Liver (tissue), 9 donors: ENCODE measurements around the gene GPD1. TPM values are rescaled to one million over a fixed set of nuclear protein-coding genes. Genes with fewer than 3 reads are reported as not detected.

ENCODE experiments used
- DNase-seq: peaks from one replicate; pipeline ENCODE4 v3.0.0-alpha.2; 2017; ENCODE audit warnings: low spot score
- H3K27ac ChIP-seq, 2 donors: one replicate each; pipeline ENCODE4 v1.7.0; 2013; ENCODE audit warnings: inconsistent platforms in 2 of 2, low read length in 2 of 2, control low read depth in 1 of 2, low read depth in 1 of 2, mild to moderate bottlenecking in 1 of 2
- H3K27me3 ChIP-seq, 4 donors: one replicate each; pipeline versions ENCODE4 v1.6.1 to v1.7.0; 2013; ENCODE audit warnings: low read length in 3 of 4, inconsistent platforms in 1 of 4, mild to moderate bottlenecking in 1 of 4, moderate library complexity in 1 of 4; ENCODE audit not compliant: control insufficient read depth in 4 of 4, insufficient read depth in 4 of 4
- H3K36me3 ChIP-seq, 4 donors: one replicate each; pipeline versions ENCODE4 v1.6.1 to v1.7.0; 2013; ENCODE audit warnings: low read length in 3 of 4, mild to moderate bottlenecking in 3 of 4, low read depth in 1 of 4, moderate library complexity in 1 of 4; ENCODE audit not compliant: control insufficient read depth in 4 of 4, insufficient read depth in 3 of 4
- H3K4me1 ChIP-seq, 4 donors: one replicate each; pipeline versions ENCODE4 v1.6.1 to v1.7.0; 2013; ENCODE audit warnings: low read length in 3 of 4, mild to moderate bottlenecking in 3 of 4, moderate library complexity in 1 of 4; ENCODE audit not compliant: control insufficient read depth in 4 of 4, insufficient read depth in 4 of 4
- H3K4me3 ChIP-seq, 3 donors: one replicate each; pipeline versions ENCODE4 v1.6.1 to v1.7.0; 2013; ENCODE audit warnings: low read length in 3 of 3, control low read depth in 1 of 3, low read depth in 1 of 3, mild to moderate bottlenecking in 1 of 3
- H3K9ac ChIP-seq, 2 donors: one replicate each; pipeline ENCODE4 v1.7.0; 2013; ENCODE audit warnings: low read length in 2 of 2, mild to moderate bottlenecking in 2 of 2, moderate library complexity in 2 of 2, control low read depth in 1 of 2, low read depth in 1 of 2
- H3K9me3 ChIP-seq, 4 donors: one replicate each; pipeline versions ENCODE4 v1.6.1 to v1.7.0; 2013; ENCODE audit warnings: low read length in 3 of 4; ENCODE audit not compliant: control insufficient read depth in 4 of 4
- CTCF ChIP-seq: fragments of 150-350 bp; IDR thresholded peaks from 2 replicates; pipeline ENCODE4 v1.5.1; 2017; ENCODE audit warnings: improper control_type of control experiment, low read depth, low read length; ENCODE audit not compliant: missing input control
- EGR1 ChIP-seq, 2 donors: IDR thresholded peaks; 2 replicates each; pipeline ENCODE4 v1.6.1; 2016 to 2018; ENCODE audit warnings: antibody characterized with exemption in 2 of 2, low read depth in 2 of 2
- FOXA1 ChIP-seq: IDR thresholded peaks from 2 replicates; pipeline ENCODE4 v1.6.1; 2016; ENCODE audit warnings: antibody characterized with exemption
- FOXA2 ChIP-seq: IDR thresholded peaks from 2 replicates; pipeline ENCODE4 v1.6.1; 2016; ENCODE audit warnings: antibody characterized with exemption
- GABPA ChIP-seq, 2 donors: IDR thresholded peaks in 1 of 2; conservative IDR thresholded peaks in 1 of 2; 2 replicates each; pipeline ENCODE4 v1.6.1; 2016; ENCODE audit warnings: antibody characterized with exemption in 2 of 2, mild to moderate bottlenecking in 1 of 2, moderate library complexity in 1 of 2
- HNF4G ChIP-seq: IDR thresholded peaks from 2 replicates; pipeline ENCODE4 v1.6.1; 2016; ENCODE audit warnings: antibody characterized with exemption
- JUND ChIP-seq, 2 donors: IDR thresholded peaks; 2 replicates each; pipeline ENCODE4 v1.6.1; 2016; ENCODE audit warnings: antibody characterized with exemption in 2 of 2
- MAX ChIP-seq: IDR thresholded peaks from 2 replicates; pipeline ENCODE4 v1.6.1; 2016; ENCODE audit warnings: antibody characterized with exemption
- NR2F2 ChIP-seq: IDR thresholded peaks from 2 replicates; pipeline ENCODE4 v1.6.1; 2016; ENCODE audit warnings: antibody characterized with exemption
- RAD21 ChIP-seq, 2 donors: IDR thresholded peaks; 2 replicates each; pipeline ENCODE4 v1.6.1; 2016; ENCODE audit warnings: antibody characterized with exemption in 2 of 2, mild to moderate bottlenecking in 2 of 2
- RXRA ChIP-seq, 2 donors: IDR thresholded peaks; 2 replicates each; pipeline ENCODE4 v1.6.1; 2017 to 2018; ENCODE audit warnings: antibody characterized with exemption in 2 of 2, mild to moderate bottlenecking in 1 of 2
- SP1 ChIP-seq: IDR thresholded peaks from 2 replicates; pipeline ENCODE4 v1.6.1; 2018; ENCODE audit warnings: antibody characterized with exemption, mild to moderate bottlenecking
- TAF1 ChIP-seq: conservative IDR thresholded peaks from 2 replicates; pipeline ENCODE4 v1.6.1; 2016; ENCODE audit warnings: antibody characterized with exemption, mild to moderate bottlenecking
- YY1 ChIP-seq: IDR thresholded peaks from 2 replicates; pipeline ENCODE4 v1.6.1; 2016; ENCODE audit warnings: antibody characterized with exemption, mild to moderate bottlenecking
- ZBTB33 ChIP-seq: IDR thresholded peaks from 2 replicates; pipeline ENCODE4 v1.6.1; 2016; ENCODE audit warnings: antibody characterized with exemption
- WGBS: extraction: QIAGEN DNeasy Blood & Tissue Kit; methylation state at CpG from one replicate; pipeline ENCODE4 v1.1.7; 2013; 5-methylcytosine and 5-hydroxymethylcytosine counted together
- polyA plus RNA-seq, 2 donors: library from polyadenylated mRNA; stranded (reverse) in 1 of 2; unstranded in 1 of 2; fragments of 200-250 nt in 1 of 2; fragments of >200 nt in 1 of 2; fragmentation: Nextera tagmentation in 1 of 2; extraction: Ambion mirVana in 1 of 2; gene quantifications; one replicate each; pipeline versions ENCODE4 v1.2.1 to v1.2.3, GENCODE V29; 2013 to 2015
- total RNA-seq, 2 donors: library from RNA; depleted of rRNA; stranded (reverse); fragments of >200 nt; gene quantifications; one replicate each; pipeline ENCODE4 v1.2.3, GENCODE V29; 2014
- TF ChIP-seq, protein P1 (sequence below): IDR thresholded peaks from 2 replicates; pipeline ENCODE4 v1.6.1; 2016; ENCODE audit warnings: antibody characterized with exemption
- donor health status: healthy.
- donor health status: healthy.
- donor health status: healthy.
- donor health status: healthy.
- donor health status: healthy.

GPD1 gene
- total and polyA plus RNA-seq, 4 donors = 12.0 to 323 (median 85.6) TPM

- no peak overlapping the region for H3K27ac ChIP-seq
- H3K4me3 ChIP-seq = no peak overlapping the region
- H3K36me3 ChIP-seq = peaks cover 9 to 39% (median 28%) of the 10 kb centered on the region in 4 donors
- TF ChIP-seq, protein P1, sequence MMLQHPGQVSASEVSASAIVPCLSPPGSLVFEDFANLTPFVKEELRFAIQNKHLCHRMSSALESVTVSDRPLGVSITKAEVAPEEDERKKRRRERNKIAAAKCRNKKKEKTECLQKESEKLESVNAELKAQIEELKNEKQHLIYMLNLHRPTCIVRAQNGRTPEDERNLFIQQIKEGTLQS = no peak
- TF ChIP-seq RAD21 (IDR thresholded peaks at IDR 0.05) = no peak
- no peak for TF ChIP-seq FOXA1
- TF ChIP-seq RXRA (IDR thresholded peaks at IDR 0.05) = no peak
- TF ChIP-seq EGR1 (IDR thresholded peaks at IDR 0.05; ENCODE audit: low read depth in 2 of 2) = no peak
- TF ChIP-seq SP1 = no peak
- TF ChIP-seq YY1 = no peak
- no peak for TF ChIP-seq NR2F2
- no peak for TF ChIP-seq TAF1
- H3K9ac ChIP-seq = no peak overlapping the region
- 93% methylated on average over 3 of the region's 3 CpGs for whole genome bisulfite sequencing
- no peaks in the 10 kb centered on the region for H3K27me3 ChIP-seq
- DNase-seq = no peak
- H3K4me1 ChIP-seq = peaks cover 0 to 6% (median 0%) of the 10 kb centered on the region in 4 donors
- no peaks in the 10 kb centered on the region for H3K9me3 ChIP-seq
These were observed 16.7 kb downstream of the GPD1 start for GRCh38 chr12:50120521-50120920.

DNA sequence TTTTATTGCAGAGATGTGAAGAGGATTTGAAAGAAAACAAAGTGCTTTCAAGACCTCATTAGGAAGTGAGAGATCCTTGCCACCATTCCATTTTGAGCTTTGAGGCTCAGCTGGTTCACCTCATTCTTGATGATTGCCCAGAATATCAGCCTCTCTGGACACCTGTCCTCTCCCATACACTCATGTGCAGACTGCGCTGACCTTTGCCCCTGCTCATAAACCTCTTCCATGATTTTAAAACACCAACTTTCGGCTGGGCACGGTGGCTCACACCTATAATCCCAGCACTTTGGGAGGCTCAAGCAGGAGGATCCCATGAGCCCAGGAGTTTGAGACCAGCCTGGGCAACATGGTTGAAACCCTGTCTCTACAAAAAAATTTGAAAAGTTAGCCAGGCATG lies 17.1 kb downstream of the GPD1 start:
- no peaks in the 10 kb centered on the region for H3K27me3 ChIP-seq
- H3K4me1 ChIP-seq = peaks cover 0 to 6% (median 0%) of the 10 kb centered on the region in 4 donors
- no peak for TF ChIP-seq RAD21 (IDR thresholded peaks at IDR 0.05)
- TF ChIP-seq SP1 = no peak
- TF ChIP-seq JUND (IDR thresholded peaks at IDR 0.05) = no peak
- no peak for TF ChIP-seq CTCF
- no peak for TF ChIP-seq NR2F2
- no peak for TF ChIP-seq ZBTB33
- no peak for TF ChIP-seq EGR1 (IDR thresholded peaks at IDR 0.05; ENCODE audit: low read depth in 2 of 2)
- TF ChIP-seq FOXA1 = no peak
- TF ChIP-seq FOXA2 = no peak
- no peak for TF ChIP-seq RXRA (IDR thresholded peaks at IDR 0.05)
- TF ChIP-seq, protein P1 = no peak
- no peak for TF ChIP-seq HNF4G
- no peak for TF ChIP-seq YY1
- no peak for TF ChIP-seq GABPA (IDR thresholded peaks at IDR 0.05 in 1 of 2, conservative IDR thresholded peaks at IDR 0.05 in 1 of 2)
- TF ChIP-seq MAX = no peak
- no peak for TF ChIP-seq TAF1
- 92% methylated on average over 3 of the region's 3 CpGs for WGBS
- no peaks in the 10 kb centered on the region for H3K9me3 ChIP-seq
- no peak overlapping the region for H3K4me3 ChIP-seq
- peaks cover 8 to 42% (median 28%) of the 10 kb centered on the region in 4 donors for H3K36me3 ChIP-seq
- H3K27ac ChIP-seq = no peak overlapping the region
- DNase-seq = no peak
- no peak overlapping the region for H3K9ac ChIP-seq
